ENCODE results near the gene GABRD.

GABRD gene

GRCh38 chr1:2036287-2036686 lies 17.1 kb downstream of the GABRD start:
- Mint-ChIP-seq H3K4me1 (ENCODE audit: low read depth) (no peaks in the 10 kb centered on the region), H3K36me3 (no peaks in the 10 kb centered on the region), H3K27ac (no peak overlapping the region), H3K27me3 (no peaks in the 10 kb centered on the region), H3K9me3 (ENCODE audit: low read depth) (no peaks in the 10 kb centered on the region), H3K4me3 (no peak overlapping the region)

GRCh38 chr1:2037314-2037979 lies 18.3 kb downstream of the GABRD start:
- Mint-ChIP-seq H3K4me1 (ENCODE audit: low read depth) (no peaks in the 10 kb centered on the region), H3K36me3 (no peaks in the 10 kb centered on the region), H3K9me3 (ENCODE audit: low read depth) (no peaks in the 10 kb centered on the region), H3K4me3 (no peak overlapping the region), H3K27me3 (no peaks in the 10 kb centered on the region), H3K27ac (no peak overlapping the region)

- no peaks in the 10 kb centered on the region for H3K27me3 Mint-ChIP-seq
- no peak overlapping the region for H3K27ac Mint-ChIP-seq
- H3K36me3 Mint-ChIP-seq, result no peaks in the 10 kb centered on the region
- H3K9me3 Mint-ChIP-seq (ENCODE audit: low read depth), result no peaks in the 10 kb centered on the region
- H3K4me3 Mint-ChIP-seq, result no peak overlapping the region
- no peaks in the 10 kb centered on the region for H3K4me1 Mint-ChIP-seq (ENCODE audit: low read depth)
Measured at GRCh38 chr1:2038229-2038628, 19.1 kb downstream of the GABRD start.

- Mint-ChIP-seq H3K4me1 (ENCODE audit: low read depth) (peaks cover 4% of the 10 kb centered on the region), H3K36me3 (no peaks in the 10 kb centered on the region), H3K27ac (no peak overlapping the region), H3K27me3 (no peaks in the 10 kb centered on the region), H3K4me3 (no peak overlapping the region), H3K9me3 (ENCODE audit: low read depth) (no peaks in the 10 kb centered on the region)
Measured at GRCh38 chr1:2039251-2039650, 20.1 kb downstream of the GABRD start.

GRCh38 chr1:2041305-2041704 lies 22.2 kb downstream of the GABRD start:
- H3K4me1 Mint-ChIP-seq (ENCODE audit: low read depth), result peaks cover 14% of the 10 kb centered on the region
- H3K9me3 Mint-ChIP-seq (ENCODE audit: low read depth), result no peaks in the 10 kb centered on the region
- H3K36me3 Mint-ChIP-seq, result no peaks in the 10 kb centered on the region
- H3K27ac Mint-ChIP-seq, result no peak overlapping the region
- H3K27me3 Mint-ChIP-seq, result no peaks in the 10 kb centered on the region
- H3K4me3 Mint-ChIP-seq, result no peak overlapping the region

GRCh38 chr1:2041887-2042286 lies 22.7 kb downstream of the GABRD start:
- no peaks in the 10 kb centered on the region for H3K36me3 Mint-ChIP-seq
- no peaks in the 10 kb centered on the region for H3K9me3 Mint-ChIP-seq (ENCODE audit: low read depth)
- H3K4me3 Mint-ChIP-seq, result no peak overlapping the region
- no peak overlapping the region for H3K27ac Mint-ChIP-seq
- peaks cover 14% of the 10 kb centered on the region for H3K4me1 Mint-ChIP-seq (ENCODE audit: low read depth)
- H3K27me3 Mint-ChIP-seq, result no peaks in the 10 kb centered on the region

GRCh38 chr1:2042830-2043773 lies 24.0 kb downstream of the GABRD start:
- Mint-ChIP-seq H3K27me3 (no peaks in the 10 kb centered on the region), H3K36me3 (no peaks in the 10 kb centered on the region), H3K4me3 (no peak overlapping the region), H3K4me1 (ENCODE audit: low read depth) (peaks cover 14% of the 10 kb centered on the region), H3K9me3 (ENCODE audit: low read depth) (no peaks in the 10 kb centered on the region), H3K27ac (no peak overlapping the region)

GRCh38 chr1:2043886-2044285 lies 24.7 kb downstream of the GABRD start:
- Mint-ChIP-seq H3K4me1 (ENCODE audit: low read depth) (peaks cover 18% of the 10 kb centered on the region), H3K4me3 (peak overlapping the region; percentile 64), H3K9me3 (ENCODE audit: low read depth) (no peaks in the 10 kb centered on the region), H3K27me3 (no peaks in the 10 kb centered on the region), H3K27ac (peak overlapping the region; percentile 69), H3K36me3 (no peaks in the 10 kb centered on the region)

- Mint-ChIP-seq H3K4me1 (ENCODE audit: low read depth) (peaks cover 25% of the 10 kb centered on the region), H3K4me3 (peak overlapping the region; percentile 61), H3K36me3 (no peaks in the 10 kb centered on the region), H3K27me3 (no peaks in the 10 kb centered on the region), H3K9me3 (ENCODE audit: low read depth) (no peaks in the 10 kb centered on the region), H3K27ac (peak overlapping the region; percentile 77)
Measured at GRCh38 chr1:2044510-2045319, 25.6 kb downstream of the GABRD start.

- peak overlapping the region; percentile 77 for H3K27ac Mint-ChIP-seq
- no peaks in the 10 kb centered on the region for H3K27me3 Mint-ChIP-seq
- peak overlapping the region; percentile 66 for H3K4me3 Mint-ChIP-seq
- no peaks in the 10 kb centered on the region for H3K36me3 Mint-ChIP-seq
- peaks cover 25% of the 10 kb centered on the region for H3K4me1 Mint-ChIP-seq (ENCODE audit: low read depth)
- H3K9me3 Mint-ChIP-seq (ENCODE audit: low read depth), result no peaks in the 10 kb centered on the region
Measured at GRCh38 chr1:2045468-2046173, 26.5 kb downstream of the GABRD start.

GRCh38 chr1:2046174-2046917 lies 27.2 kb downstream of the GABRD start:
- no peaks in the 10 kb centered on the region for H3K36me3 Mint-ChIP-seq
- no peak overlapping the region for H3K4me3 Mint-ChIP-seq
- H3K9me3 Mint-ChIP-seq (ENCODE audit: low read depth), result no peaks in the 10 kb centered on the region
- H3K4me1 Mint-ChIP-seq (ENCODE audit: low read depth), result peaks cover 25% of the 10 kb centered on the region
- H3K27ac Mint-ChIP-seq, result no peak overlapping the region
- H3K27me3 Mint-ChIP-seq, result no peaks in the 10 kb centered on the region

GRCh38 chr1:2046953-2047748 lies 28.0 kb downstream of the GABRD start:
- Mint-ChIP-seq H3K4me1 (ENCODE audit: low read depth) (peaks cover 29% of the 10 kb centered on the region), H3K27me3 (no peaks in the 10 kb centered on the region), H3K4me3 (no peak overlapping the region), H3K27ac (no peak overlapping the region), H3K36me3 (no peaks in the 10 kb centered on the region), H3K9me3 (ENCODE audit: low read depth) (no peaks in the 10 kb centered on the region)

All from activated naive CD8-positive, alpha-beta T cell (primary cell).